ENCODE data around the gene FSD1L.

FSD1L gene

GRCh38 chr9:105447814-105448812 lies at the start of gene FSD1L:
TSS of gene FSD1L (plus strand) at chr9:105448034. CDS start at chr9:105448221, 187 bp downstream.
- DNase-seq = peak; percentile 45

GRCh38 chr9:105399117-105399516 lies 48.7 kb upstream of the FSD1L start:
- DNase-seq = no peak

GRCh38 chr9:105401651-105402050 lies 46.2 kb upstream of the FSD1L start:
- DNase-seq = no peak

DNA sequence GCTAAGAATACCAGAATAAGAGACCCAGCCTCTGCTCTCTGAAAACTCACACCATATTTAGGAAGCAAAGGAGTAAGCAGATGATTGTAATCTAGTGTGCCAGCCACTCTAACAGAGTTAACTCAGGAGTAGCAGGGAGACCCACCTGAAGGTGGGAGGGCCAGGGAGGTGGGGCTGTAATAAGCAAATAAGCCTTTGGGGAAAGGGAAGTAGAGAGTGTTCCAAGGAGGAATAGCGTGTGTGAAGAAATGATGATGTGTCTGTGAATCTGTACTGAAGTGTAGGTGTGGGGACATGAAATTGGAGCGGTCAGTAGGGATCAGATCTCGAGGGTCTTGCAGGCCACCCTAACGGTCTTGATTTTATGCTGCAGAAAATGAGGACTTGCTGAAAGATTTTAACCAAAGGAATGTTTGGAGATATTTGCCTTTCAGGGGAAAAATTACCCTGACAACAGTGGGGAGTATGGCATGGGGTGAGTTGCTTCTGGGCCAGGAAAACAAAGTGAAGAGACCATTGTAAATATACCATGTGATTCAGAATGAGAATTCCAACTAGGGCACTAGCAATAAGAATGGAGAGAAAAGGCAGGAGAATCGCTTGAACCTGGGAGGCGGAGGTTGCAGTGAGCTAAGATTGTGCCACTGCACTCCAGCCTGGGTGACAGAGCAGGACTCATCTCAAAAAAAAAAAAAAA lies 44.1 kb upstream of the FSD1L start:
- DNase-seq = no peak

- peak; percentile 5 for DNase-seq
These were observed 42.2 kb upstream of the FSD1L start for GRCh38 chr9:105405514-105406131.

DNA sequence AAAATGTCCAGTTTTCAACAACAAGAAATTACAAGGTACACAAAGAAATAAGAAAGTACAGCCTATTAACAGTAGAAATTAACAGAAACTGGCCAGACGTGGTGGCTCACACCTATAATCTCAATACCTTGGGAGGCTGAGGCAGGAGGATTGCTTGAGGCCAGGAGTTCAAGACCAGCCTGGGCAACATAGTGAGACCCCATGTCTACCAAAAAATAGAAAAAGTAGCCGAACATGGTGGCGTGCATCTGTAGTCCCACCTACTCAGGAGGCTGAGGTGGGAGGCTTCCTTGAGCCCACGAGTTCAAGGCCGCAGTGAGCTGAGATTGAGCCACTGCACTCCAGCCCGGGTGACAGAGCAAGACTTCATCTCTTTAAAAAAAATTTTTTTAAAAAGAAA lies 41.5 kb upstream of the FSD1L start:
- no peak for DNase-seq

DNA sequence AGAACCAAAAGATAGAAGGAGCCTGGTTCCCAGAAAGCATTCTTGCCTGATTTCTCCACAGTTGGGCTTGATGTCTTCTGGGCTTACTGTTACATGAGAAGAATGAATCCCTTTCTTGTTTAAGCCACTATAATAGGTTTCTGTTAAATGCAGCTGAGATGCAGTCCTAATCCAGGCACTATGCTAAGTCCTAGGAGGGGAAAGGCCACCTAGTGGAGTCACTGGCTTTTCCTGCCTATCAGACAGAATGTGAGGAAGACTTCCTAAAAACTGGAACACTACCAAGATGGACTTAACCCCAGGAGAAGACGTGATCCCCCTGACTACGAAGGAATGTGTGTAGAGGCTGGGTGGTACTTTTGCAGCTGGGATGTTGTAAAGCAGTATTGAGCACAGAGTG lies 34.3 kb upstream of the FSD1L start:
- no peak for DNase-seq

DNA sequence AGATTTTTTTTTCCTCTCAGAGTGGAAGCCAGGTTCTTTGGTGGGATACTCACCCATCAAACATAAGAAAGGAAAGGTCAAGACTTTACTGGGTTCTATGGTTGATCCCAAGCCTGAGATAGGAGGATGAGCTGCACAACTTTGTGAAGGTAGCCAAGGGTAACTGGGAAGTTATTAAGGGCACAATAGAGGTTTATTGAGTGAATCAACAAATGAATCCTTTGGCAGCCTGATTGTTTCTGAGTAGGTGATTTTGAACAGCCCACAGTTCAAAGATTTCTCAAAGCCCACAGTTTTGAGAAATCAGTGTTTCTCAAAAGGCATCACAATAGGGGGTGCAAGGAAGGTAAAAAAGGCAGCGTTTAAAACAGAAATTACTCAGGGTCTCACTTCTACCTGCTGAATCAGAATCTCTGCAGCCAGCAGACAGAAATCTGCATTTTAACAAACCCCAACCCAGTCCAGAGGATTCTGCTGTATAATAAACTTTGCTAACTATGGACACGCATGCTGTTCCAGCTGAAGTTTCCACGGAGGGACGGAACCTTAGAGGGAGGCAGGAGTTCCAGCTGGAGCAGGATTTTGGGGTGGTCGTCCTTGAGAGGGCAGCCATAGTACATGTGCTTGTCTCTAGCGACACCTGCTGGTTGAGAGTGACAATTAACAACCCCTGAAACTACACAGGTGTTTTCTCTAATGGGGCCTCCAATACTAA lies 32.7 kb upstream of the FSD1L start:
- no peak for DNase-seq

DNA sequence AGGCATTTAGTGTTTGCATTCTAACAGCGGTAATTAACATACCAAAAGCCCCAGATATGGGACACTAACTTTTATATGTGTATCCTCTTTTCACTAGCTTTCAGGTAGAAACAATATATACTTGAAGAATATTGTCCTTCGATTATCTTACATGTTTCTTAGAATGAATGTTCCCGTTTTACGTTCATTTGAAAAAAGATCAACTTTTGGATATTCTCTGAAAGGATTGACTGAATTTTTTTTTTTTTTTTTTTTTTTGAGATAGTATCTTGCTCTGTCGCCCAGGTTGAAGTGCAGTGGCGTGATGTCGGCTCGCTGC lies 32.2 kb upstream of the FSD1L start:
- DNase-seq = no peak

GRCh38 chr9:105416840-105417239 lies 31.0 kb upstream of the FSD1L start:
- no peak for DNase-seq

GRCh38 chr9:105418588-105419500 lies 29.0 kb upstream of the FSD1L start:
- no peak for DNase-seq

DNA sequence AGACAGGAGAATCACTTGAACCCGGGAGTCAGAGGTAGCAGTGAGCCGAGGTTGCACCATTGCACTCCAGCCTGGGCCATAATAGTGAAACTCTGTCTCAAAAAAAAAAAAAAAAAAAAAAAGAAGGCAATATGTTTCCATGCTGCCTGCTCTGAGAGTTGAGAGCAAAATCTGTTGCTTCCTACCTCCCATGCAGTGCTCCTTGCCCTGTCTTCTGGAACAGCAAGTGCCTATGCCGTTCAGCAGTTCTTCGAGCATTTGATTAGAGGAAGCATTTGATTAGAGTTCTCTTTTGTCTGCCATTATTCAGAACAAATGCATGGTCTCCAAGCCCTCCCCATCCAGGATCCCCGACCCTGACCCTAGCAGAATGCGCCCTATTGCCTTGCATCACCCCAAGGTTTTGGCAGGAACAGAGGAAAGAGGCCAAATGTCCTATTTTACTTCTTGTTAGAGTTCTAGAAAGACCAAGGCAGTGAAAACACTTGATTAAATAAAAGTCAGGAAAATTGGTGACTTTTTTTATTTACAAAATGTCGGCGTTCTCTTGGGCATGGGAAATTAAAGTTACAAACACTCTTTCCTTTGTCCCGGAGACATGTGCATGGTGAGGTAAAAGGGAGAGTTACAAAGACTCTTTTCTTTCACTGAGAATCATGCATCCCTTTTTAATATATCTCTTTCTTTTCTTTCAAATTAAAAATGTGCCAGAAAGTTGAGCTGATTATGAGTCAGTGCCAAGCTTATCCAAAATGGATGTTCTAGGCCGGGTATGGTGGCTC lies 27.8 kb upstream of the FSD1L start:
- no peak for DNase-seq

DNA sequence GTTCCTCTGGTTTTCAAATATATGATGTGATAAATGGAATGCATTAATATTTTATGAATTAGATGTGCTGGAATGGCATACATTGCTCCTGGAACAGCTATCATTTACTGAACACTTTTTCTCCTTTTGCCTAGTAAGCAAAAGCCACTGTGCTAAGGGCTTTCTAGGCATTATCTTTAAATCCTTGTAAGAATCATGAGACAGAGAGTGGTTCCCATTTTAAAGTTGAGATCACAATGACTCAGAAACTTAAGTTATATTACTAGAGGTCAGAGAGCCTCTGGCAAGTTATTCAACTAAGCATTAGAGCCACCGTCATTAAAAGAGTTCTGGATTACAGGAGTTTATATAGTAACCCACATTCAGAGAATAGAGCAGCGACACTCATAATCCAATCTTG lies 26.7 kb upstream of the FSD1L start:
- DNase-seq = no peak

- no peak for DNase-seq
These were observed 26.0 kb upstream of the FSD1L start for GRCh38 chr9:105421864-105422263.

DNA sequence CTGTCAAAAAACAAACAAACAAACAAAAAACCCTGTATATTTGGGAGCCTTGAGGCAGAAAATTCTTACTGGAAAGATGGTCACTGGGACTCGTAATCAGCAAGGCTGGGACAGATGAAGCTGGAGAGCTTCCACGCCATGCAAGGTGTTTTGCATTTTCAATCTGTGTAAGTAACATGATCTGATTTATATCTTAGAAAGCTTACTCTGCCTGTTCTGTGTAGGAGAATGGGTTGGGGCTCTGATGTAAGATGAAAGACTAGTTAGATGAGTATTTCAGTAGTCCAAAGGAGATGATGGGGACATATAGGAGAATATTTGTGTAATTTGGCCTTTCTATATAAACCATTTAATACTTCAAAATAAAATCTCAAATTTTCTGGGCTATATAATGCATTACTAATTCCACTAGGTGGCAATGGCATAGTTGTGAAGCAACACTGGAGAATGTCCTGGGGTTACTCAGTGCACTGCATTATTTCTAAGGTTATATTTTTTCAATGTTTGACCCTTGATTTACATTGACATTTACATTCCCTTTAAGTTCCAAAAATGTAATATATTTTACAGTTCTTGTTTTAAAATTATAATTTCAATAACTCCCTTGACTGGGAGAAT lies 21.9 kb upstream of the FSD1L start:
- DNase-seq = no peak

GRCh38 chr9:105426657-105427056 lies 21.2 kb upstream of the FSD1L start:
- no peak for DNase-seq

GRCh38 chr9:105431424-105432246 lies 16.2 kb upstream of the FSD1L start:
- no peak for DNase-seq

DNA sequence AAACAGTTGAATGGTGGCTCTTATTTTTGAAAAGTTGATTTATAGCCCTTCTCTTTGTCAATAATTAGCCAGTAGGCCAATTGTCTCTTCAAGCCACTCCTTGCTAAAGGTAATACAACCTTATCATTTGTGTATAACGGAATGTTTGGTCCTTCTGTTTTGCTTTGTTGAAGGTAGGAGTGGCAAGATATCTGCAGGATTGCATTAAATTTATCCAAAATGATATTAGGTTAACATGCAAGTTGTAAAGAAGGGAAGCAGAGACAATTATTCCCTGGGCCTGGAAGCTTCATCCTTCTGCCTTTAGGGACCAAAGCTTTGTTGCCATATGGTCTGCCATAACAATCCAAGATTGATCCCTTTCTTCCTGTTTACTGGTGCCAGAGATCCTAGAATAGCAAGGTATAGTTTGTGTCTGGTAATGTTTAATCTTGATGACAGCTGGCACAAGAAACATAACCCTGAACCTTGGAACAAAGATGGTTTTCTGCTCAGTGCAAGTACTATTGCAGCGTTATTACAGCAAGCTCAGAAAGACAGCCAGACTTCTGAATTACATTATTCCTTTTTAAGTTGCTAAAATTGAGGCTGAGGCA lies 15.5 kb upstream of the FSD1L start:
- no peak for DNase-seq

DNA sequence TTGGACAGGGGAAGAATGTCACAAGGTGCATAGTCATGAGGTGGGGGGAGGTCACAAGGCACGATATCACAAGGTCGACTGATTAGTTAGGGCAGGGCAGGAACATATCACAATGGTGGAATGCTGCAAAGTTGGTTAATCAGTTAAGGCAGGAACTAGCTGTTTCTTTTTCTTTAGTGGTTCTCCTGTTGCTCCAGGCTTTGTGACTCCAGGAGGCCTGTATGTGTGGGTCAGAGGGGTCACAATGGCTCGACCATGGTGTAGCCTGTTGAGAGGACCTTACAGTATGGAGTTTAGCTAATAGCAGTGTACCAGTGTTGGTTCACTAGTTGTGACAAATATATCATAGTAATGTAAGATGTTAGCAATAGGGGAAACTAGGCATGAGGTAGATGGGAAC lies 12.4 kb upstream of the FSD1L start:
- no peak for DNase-seq
